WTC11 (cell line): ENCODE measurements around the gene SSRP1.

Experiments
- ESRRA ChIP-seq: sonication (generic); formaldehyde crosslinking; IDR thresholded peaks from 2 replicates; pipeline ENCODE4 v1.8.1; 2022; ENCODE audit warnings: mild to moderate bottlenecking, missing genetic modification reagents, borderline replicate concordance
- KAT7 ChIP-seq: sonication (generic); formaldehyde crosslinking; IDR thresholded peaks from 2 replicates; pipeline ENCODE4 v1.8.1; 2023; ENCODE audit warnings: missing genetic modification reagents, mild to moderate bottlenecking, borderline replicate concordance
- TF ChIP-seq, protein P1 (sequence below): fragments of 200-600 bp; IDR thresholded peaks from 2 replicates; pipeline ENCODE4 v1.8.0; 2022; ENCODE audit warnings: antibody characterized with exemption
- TF ChIP-seq, protein P2 (sequence below): sonication (generic); formaldehyde crosslinking; IDR thresholded peaks from 2 replicates; pipeline ENCODE4 v1.8.1; 2023; ENCODE audit warnings: mild to moderate bottlenecking, missing genetic modification reagents
- TF ChIP-seq, protein P3 (sequence below): sonication (generic); formaldehyde crosslinking; conservative IDR thresholded peaks from 2 replicates; pipeline ENCODE4 v1.8.1; 2022; ENCODE audit warnings: mild to moderate bottlenecking, missing genetic modification reagents

DNA sequence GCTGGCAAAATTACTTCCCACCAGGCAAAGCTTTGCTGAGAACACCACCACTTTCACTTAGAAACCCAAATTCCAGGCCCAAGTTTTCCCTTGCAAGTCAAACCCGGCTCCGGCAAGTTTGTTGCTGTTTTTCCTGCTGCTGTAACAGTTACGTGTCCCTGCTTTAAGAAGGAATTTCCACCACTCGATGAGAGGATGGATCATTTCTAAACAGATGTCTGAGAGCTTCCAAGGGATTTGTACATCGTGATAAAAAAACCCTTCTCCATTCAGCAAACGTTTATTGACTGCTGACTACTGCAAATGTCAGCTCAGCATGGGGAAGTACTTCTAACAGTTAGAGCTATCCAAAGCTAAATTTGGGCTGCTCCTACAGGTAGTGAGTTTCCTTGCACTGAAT lies 22.2 kb upstream of the SSRP1 start:
- TF ChIP-seq, protein P1, sequence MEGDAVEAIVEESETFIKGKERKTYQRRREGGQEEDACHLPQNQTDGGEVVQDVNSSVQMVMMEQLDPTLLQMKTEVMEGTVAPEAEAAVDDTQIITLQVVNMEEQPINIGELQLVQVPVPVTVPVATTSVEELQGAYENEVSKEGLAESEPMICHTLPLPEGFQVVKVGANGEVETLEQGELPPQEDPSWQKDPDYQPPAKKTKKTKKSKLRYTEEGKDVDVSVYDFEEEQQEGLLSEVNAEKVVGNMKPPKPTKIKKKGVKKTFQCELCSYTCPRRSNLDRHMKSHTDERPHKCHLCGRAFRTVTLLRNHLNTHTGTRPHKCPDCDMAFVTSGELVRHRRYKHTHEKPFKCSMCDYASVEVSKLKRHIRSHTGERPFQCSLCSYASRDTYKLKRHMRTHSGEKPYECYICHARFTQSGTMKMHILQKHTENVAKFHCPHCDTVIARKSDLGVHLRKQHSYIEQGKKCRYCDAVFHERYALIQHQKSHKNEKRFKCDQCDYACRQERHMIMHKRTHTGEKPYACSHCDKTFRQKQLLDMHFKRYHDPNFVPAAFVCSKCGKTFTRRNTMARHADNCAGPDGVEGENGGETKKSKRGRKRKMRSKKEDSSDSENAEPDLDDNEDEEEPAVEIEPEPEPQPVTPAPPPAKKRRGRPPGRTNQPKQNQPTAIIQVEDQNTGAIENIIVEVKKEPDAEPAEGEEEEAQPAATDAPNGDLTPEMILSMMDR, result no peak
- TF ChIP-seq ESRRA, result no peak
- no peak for TF ChIP-seq KAT7 (CRISPR knock-in tag)
- TF ChIP-seq, protein P2, sequence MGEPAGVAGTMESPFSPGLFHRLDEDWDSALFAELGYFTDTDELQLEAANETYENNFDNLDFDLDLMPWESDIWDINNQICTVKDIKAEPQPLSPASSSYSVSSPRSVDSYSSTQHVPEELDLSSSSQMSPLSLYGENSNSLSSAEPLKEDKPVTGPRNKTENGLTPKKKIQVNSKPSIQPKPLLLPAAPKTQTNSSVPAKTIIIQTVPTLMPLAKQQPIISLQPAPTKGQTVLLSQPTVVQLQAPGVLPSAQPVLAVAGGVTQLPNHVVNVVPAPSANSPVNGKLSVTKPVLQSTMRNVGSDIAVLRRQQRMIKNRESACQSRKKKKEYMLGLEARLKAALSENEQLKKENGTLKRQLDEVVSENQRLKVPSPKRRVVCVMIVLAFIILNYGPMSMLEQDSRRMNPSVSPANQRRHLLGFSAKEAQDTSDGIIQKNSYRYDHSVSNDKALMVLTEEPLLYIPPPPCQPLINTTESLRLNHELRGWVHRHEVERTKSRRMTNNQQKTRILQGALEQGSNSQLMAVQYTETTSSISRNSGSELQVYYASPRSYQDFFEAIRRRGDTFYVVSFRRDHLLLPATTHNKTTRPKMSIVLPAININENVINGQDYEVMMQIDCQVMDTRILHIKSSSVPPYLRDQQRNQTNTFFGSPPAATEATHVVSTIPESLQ (CRISPR knock-in tag), result no peak
- TF ChIP-seq, protein P3, sequence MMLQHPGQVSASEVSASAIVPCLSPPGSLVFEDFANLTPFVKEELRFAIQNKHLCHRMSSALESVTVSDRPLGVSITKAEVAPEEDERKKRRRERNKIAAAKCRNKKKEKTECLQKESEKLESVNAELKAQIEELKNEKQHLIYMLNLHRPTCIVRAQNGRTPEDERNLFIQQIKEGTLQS (CRISPR knock-in tag), result no peak
